ENCODE measurements around the gene RNF220. TPM values are rescaled to one million over a fixed set of nuclear protein-coding genes. Genes with fewer than 3 reads are reported as not detected.

RNF220 gene
- total RNA-seq, 1 experiment from 2014 or later: 128 TPM

- no peak for TF ChIP-seq ZNF121 (CRISPR knock-in tag; IDR thresholded peaks at IDR 0.05)
- TF ChIP-seq HMGA2 (CRISPR knock-in tag; IDR thresholded peaks at IDR 0.05): no peak
- TF ChIP-seq JAZF1 (CRISPR knock-in tag; IDR thresholded peaks at IDR 0.05): no peak
- no peak for TF ChIP-seq E2F4 (CRISPR knock-in tag; IDR thresholded peaks at IDR 0.05; ENCODE audit: borderline replicate concordance, low read depth)
- Mint-ChIP-seq H3K9me3 (no peaks in the 10 kb centered on the region), H3K4me3 (no peak overlapping the region), H3K36me3 (peaks cover 56% of the 10 kb centered on the region), H3K27me3 (ENCODE audit: low read depth) (no peaks in the 10 kb centered on the region), H3K27ac (no peak overlapping the region), H3K4me1 (peaks cover 18% of the 10 kb centered on the region)
- ChIA-PET CTCF (no interaction called here), POLR2A (no interaction called here)
- ATAC-seq (no peak), DNase-seq (ENCODE audit: low spot score) (no peak)
These were observed 240.6 kb downstream of the RNF220 start for GRCh38 chr1:44645476-44646244.

GRCh38 chr1:44646261-44647110 is 241.4 kb downstream of the RNF220 start:
- Mint-ChIP-seq H3K27me3 (ENCODE audit: low read depth) (no peaks in the 10 kb centered on the region), H3K36me3 (peaks cover 53% of the 10 kb centered on the region), H3K4me3 (no peak overlapping the region), H3K9me3 (no peaks in the 10 kb centered on the region), H3K27ac (no peak overlapping the region), H3K4me1 (peaks cover 20% of the 10 kb centered on the region)
- ATAC-seq (no peak), DNase-seq (ENCODE audit: low spot score) (no peak)
- TF ChIP-seq SMAD4 (CRISPR knock-in tag; IDR thresholded peaks at IDR 0.05) (no peak), ZBTB21 (CRISPR knock-in tag; IDR thresholded peaks at IDR 0.05; ENCODE audit: borderline replicate concordance) (no peak), GRHL2 (CRISPR knock-in tag; IDR thresholded peaks at IDR 0.05; ENCODE audit: insufficient replicate concordance, severe bottlenecking) (no peak), ZNF512 (CRISPR knock-in tag; IDR thresholded peaks at IDR 0.05; ENCODE audit: borderline replicate concordance) (no peak), ZNF121 (CRISPR knock-in tag; IDR thresholded peaks at IDR 0.05) (no peak), IRF2 (CRISPR knock-in tag; IDR thresholded peaks at IDR 0.05; ENCODE audit: borderline replicate concordance, low read depth) (no peak), NFE2L1 (CRISPR knock-in tag; IDR thresholded peaks at IDR 0.05) (no peak), JUN (CRISPR knock-in tag; IDR thresholded peaks at IDR 0.05) (no peak), MAX (CRISPR knock-in tag; IDR thresholded peaks at IDR 0.05) (no peak)
- POLR2A ChIA-PET: interaction anchor here (1.5 kb wide), 1 partner anchor 15 kb away, joined by 4 read pairs; no protein-coding TSS in a partner anchor
- CTCF ChIA-PET: interaction anchor here (1.5 kb wide), 1 partner anchor 37 kb away, joined by 5 read pairs; no protein-coding TSS in a partner anchor

GRCh38 chr1:44647896-44648295 is 242.8 kb downstream of the RNF220 start:
- H3K36me3 Mint-ChIP-seq: peaks cover 46% of the 10 kb centered on the region
- no peak overlapping the region for H3K27ac Mint-ChIP-seq
- TF ChIP-seq SOX15 (CRISPR knock-in tag; IDR thresholded peaks at IDR 0.05) (no peak), STAT6 (CRISPR knock-in tag; conservative IDR thresholded peaks at IDR 0.05; ENCODE audit: low read depth) (no peak), IRF2 (CRISPR knock-in tag; IDR thresholded peaks at IDR 0.05; ENCODE audit: borderline replicate concordance, low read depth) (no peak), MXD4 (CRISPR knock-in tag; IDR thresholded peaks at IDR 0.05; ENCODE audit: borderline replicate concordance) (no peak)
- no peak for ATAC-seq
- H3K4me1 Mint-ChIP-seq: peaks cover 20% of the 10 kb centered on the region
- POLR2A ChIA-PET: interaction anchor here (0.6 to 1.5 kb wide), 2 partner anchors 17 to 83 kb away, joined by 3 to 4 read pairs; partner anchors contain the start of gene RNU5D-1
- DNase-seq (ENCODE audit: low spot score): no peak
- H3K9me3 Mint-ChIP-seq: no peaks in the 10 kb centered on the region
- CTCF ChIA-PET: interaction anchor here (0.9 to 1.5 kb wide), 2 partner anchors 38 to 353 kb away, joined by 3 to 5 read pairs; no protein-coding TSS in a partner anchor
- H3K4me3 Mint-ChIP-seq: no peak overlapping the region
- no peaks in the 10 kb centered on the region for H3K27me3 Mint-ChIP-seq (ENCODE audit: low read depth)

Data from WTC11 (cell line).